NCI-H146 (cell line): ENCODE results near the gene GNB1L.
"Not testable (repeated sequence)": the region's sequence is repeated elsewhere in the genome, so short reads cannot be mapped to it uniquely, and the experiment has no call there.

ENCODE experiments used
- DNase-seq: peaks from one replicate; lab custom pipeline; 2025; lab: John Stamatoyannopoulos, UW

The GNB1L gene

GRCh38 chr22:19843857-19844376 is 10.8 kb downstream of the GNB1L start:
- no peak for DNase-seq

- peak; percentile 69 for DNase-seq
Measured at GRCh38 chr22:19843107-19843856, 11.4 kb downstream of the GNB1L start.

GRCh38 chr22:19842393-19843106 is 12.1 kb downstream of the GNB1L start:
- peak; percentile 42 for DNase-seq

GRCh38 chr22:19841641-19842392 is 12.9 kb downstream of the GNB1L start:
- no peak for DNase-seq

GRCh38 chr22:19840955-19841640 is 13.6 kb downstream of the GNB1L start:
- no peak for DNase-seq

- no peak for DNase-seq
Measured at GRCh38 chr22:19840059-19840458, 14.6 kb downstream of the GNB1L start.

- no peak for DNase-seq
Measured at GRCh38 chr22:19837915-19838314, 16.8 kb downstream of the GNB1L start.

- no peak for DNase-seq
Measured at GRCh38 chr22:19836512-19836911, 18.2 kb downstream of the GNB1L start.

- DNase-seq: no peak
Measured at GRCh38 chr22:19834599-19834998, 20.1 kb downstream of the GNB1L start.

- DNase-seq: not testable (repeated sequence)
Measured at GRCh38 chr22:19833327-19833726, 21.3 kb downstream of the GNB1L start.

- DNase-seq: no peak
Measured at GRCh38 chr22:19832476-19833108, 22.1 kb downstream of the GNB1L start.

- not testable (repeated sequence) for DNase-seq
Measured at GRCh38 chr22:19831979-19832378, 22.7 kb downstream of the GNB1L start.

- DNase-seq: no peak
Measured at GRCh38 chr22:19831016-19831415, 23.7 kb downstream of the GNB1L start.

- DNase-seq: no peak
Measured at GRCh38 chr22:19828035-19828401, 26.7 kb downstream of the GNB1L start.

GRCh38 chr22:19827341-19828034 is 27.2 kb downstream of the GNB1L start:
- DNase-seq: no peak

GRCh38 chr22:19826619-19826950 is 28.1 kb downstream of the GNB1L start:
- no peak for DNase-seq

- no peak for DNase-seq
Measured at GRCh38 chr22:19825904-19826618, 28.6 kb downstream of the GNB1L start.

GRCh38 chr22:19824926-19825339 is 29.7 kb downstream of the GNB1L start:
- DNase-seq: no peak

- peak; percentile 9 for DNase-seq
Measured at GRCh38 chr22:19824212-19824925, 30.3 kb downstream of the GNB1L start.

GRCh38 chr22:19823902-19824211 is 30.8 kb downstream of the GNB1L start:
- peak; percentile 9 for DNase-seq
